ENCODE data around the gene POLE. TPM values are rescaled to one million over a fixed set of nuclear protein-coding genes. Genes with fewer than 3 reads are reported as not detected.

POLE gene
- total and polyA plus RNA-seq, 2 donors (not counting 1 experiment from before 2014, with no cell fraction given), result 6.2 to 9.6 TPM

DNA sequence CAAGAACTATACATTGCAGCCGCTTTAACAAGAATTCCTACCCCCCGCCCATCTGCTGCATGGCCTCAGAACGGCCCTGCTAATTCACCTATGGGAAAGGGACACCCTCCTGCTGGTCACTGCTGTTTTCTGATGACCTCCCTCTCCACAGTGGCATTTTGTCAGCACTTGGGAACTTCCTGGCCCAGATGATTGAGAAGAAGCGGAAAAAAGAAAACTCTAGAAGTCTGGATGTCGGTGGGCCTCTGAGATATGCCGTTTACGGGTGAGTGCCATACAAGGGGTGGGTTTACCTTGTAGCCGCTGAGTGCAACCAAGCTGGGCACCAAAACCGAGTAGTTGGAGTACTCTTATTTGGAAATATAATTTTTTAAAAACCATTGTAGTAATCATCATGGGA lies 3.0 kb upstream of the POLE start:
- H2AFZ ChIP-seq (ENCODE audit: low read length), result no peak overlapping the region
- no peak overlapping the region for H3K4me2 ChIP-seq (ENCODE audit: extremely low read depth, insufficient read depth, low read length)
- TF ChIP-seq, protein P1, sequence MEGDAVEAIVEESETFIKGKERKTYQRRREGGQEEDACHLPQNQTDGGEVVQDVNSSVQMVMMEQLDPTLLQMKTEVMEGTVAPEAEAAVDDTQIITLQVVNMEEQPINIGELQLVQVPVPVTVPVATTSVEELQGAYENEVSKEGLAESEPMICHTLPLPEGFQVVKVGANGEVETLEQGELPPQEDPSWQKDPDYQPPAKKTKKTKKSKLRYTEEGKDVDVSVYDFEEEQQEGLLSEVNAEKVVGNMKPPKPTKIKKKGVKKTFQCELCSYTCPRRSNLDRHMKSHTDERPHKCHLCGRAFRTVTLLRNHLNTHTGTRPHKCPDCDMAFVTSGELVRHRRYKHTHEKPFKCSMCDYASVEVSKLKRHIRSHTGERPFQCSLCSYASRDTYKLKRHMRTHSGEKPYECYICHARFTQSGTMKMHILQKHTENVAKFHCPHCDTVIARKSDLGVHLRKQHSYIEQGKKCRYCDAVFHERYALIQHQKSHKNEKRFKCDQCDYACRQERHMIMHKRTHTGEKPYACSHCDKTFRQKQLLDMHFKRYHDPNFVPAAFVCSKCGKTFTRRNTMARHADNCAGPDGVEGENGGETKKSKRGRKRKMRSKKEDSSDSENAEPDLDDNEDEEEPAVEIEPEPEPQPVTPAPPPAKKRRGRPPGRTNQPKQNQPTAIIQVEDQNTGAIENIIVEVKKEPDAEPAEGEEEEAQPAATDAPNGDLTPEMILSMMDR (conservative IDR thresholded peaks at IDR 0.05 in 1 of 2, IDR thresholded peaks at IDR 0.05 in 1 of 2; ENCODE audit: low read depth in 1 of 2, low read length in 2 of 2), result no peak
- no peak for TF ChIP-seq EZH2 (IDR thresholded peaks at IDR 0.05; ENCODE audit: low read length, missing control alignments)
- peaks cover 11% of the 10 kb centered on the region for H3K79me2 ChIP-seq (ENCODE audit: control insufficient read depth, insufficient read depth, low read length)
- H3K9me3 ChIP-seq (ENCODE audit: control insufficient read depth, insufficient read depth, low read depth, low read length), result no peaks in the 10 kb centered on the region
- DNase-seq (ENCODE audit: low read depth in 2 of 2), result no peak
- H3K27me3 ChIP-seq (ENCODE audit: control insufficient read depth, insufficient read depth, low read length), result no peaks in the 10 kb centered on the region
- no peak overlapping the region for H3K9ac ChIP-seq (ENCODE audit: insufficient read depth, low read length)
- H4K20me1 ChIP-seq (ENCODE audit: control insufficient read depth, extremely low read depth, insufficient read depth, low read length), result no peaks in the 10 kb centered on the region
- no peak overlapping the region for H3K27ac ChIP-seq (ENCODE audit: insufficient read depth, low read length)
- no peak overlapping the region for H3K4me3 ChIP-seq (replicated peaks in 1 of 4; ENCODE audit: control extremely low read depth in 1 of 4, insufficient read depth in 1 of 4, low read depth in 3 of 4, low read length in 4 of 4)
- no peaks in the 10 kb centered on the region for H3K4me1 ChIP-seq (ENCODE audit: control insufficient read depth, extremely low read depth, insufficient read depth, low read length)
- no peaks in the 10 kb centered on the region for H3K36me3 ChIP-seq (ENCODE audit: control insufficient read depth, insufficient read depth, low read length)

DNA sequence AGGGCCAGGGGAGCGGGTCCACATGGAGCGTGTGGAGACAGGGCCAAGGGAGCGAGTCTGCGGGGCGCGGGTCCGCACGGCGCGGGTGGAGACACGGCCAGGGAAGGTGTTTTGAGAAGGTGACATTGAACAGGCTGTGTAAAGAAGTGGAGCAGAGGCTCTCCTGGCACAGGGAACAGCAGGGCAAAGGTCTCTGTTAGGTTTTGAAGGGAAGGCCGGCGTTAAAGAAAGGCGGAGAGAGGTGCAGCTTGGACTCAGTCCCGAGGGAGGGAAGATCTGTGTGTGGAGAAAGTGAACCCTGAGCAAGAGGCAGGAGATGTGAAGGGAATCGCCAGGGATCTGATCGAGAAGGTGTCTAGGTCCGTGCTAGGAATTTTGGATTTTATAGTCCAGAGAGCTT lies 2.1 kb upstream of the POLE start:
- no peak for DNase-seq (ENCODE audit: low read depth in 2 of 2)
- no peak overlapping the region for H3K4me2 ChIP-seq (ENCODE audit: extremely low read depth, insufficient read depth, low read length)

DNA sequence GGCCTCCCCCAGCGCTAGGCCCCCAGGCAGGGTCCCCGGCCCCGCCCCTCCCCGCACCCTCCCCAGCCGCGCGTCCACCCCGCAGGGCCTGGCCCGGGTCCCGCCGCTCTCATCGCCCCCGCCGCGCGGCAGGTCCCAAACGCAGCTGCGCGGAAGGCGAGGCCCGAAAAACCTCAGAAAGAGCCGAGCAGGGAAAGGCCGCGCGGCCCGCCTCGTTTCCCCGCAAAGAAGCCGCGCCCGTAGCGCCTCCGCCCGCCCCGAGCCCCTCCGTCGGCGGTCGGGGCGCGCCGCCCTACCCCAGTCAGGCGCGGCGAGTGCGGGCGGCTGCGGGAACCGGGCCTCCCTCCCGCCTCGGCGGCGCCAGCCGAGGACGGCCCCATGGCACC lies 324 bp downstream of the POLE start:
- H2AFZ ChIP-seq (ENCODE audit: low read length), result no peak overlapping the region
- TF ChIP-seq, protein P1 (conservative IDR thresholded peaks at IDR 0.05 in 1 of 2, IDR thresholded peaks at IDR 0.05 in 1 of 2; ENCODE audit: low read depth in 1 of 2, low read length in 2 of 2), result no peak
- no peak for TF ChIP-seq EZH2 (IDR thresholded peaks at IDR 0.05; ENCODE audit: low read length, missing control alignments)
- H3K9ac ChIP-seq (ENCODE audit: insufficient read depth, low read length), result peak overlapping the region; percentile 75
- peaks cover 24% of the 10 kb centered on the region for H3K79me2 ChIP-seq (ENCODE audit: control insufficient read depth, insufficient read depth, low read length)
- no peaks in the 10 kb centered on the region for H3K4me1 ChIP-seq (ENCODE audit: control insufficient read depth, extremely low read depth, insufficient read depth, low read length)
- H4K20me1 ChIP-seq (ENCODE audit: control insufficient read depth, extremely low read depth, insufficient read depth, low read length), result no peaks in the 10 kb centered on the region
- H3K4me3 ChIP-seq (replicated peaks in 1 of 4; ENCODE audit: control extremely low read depth in 1 of 4, insufficient read depth in 1 of 4, low read depth in 3 of 4, low read length in 4 of 4), result peak overlapping the region; percentile 22 to 71 (median 50)
- H3K27ac ChIP-seq (ENCODE audit: insufficient read depth, low read length), result peak overlapping the region; percentile 61
- no peaks in the 10 kb centered on the region for H3K27me3 ChIP-seq (ENCODE audit: control insufficient read depth, insufficient read depth, low read length)
- H3K36me3 ChIP-seq (ENCODE audit: control insufficient read depth, insufficient read depth, low read length), result no peaks in the 10 kb centered on the region
- no peaks in the 10 kb centered on the region for H3K9me3 ChIP-seq (ENCODE audit: control insufficient read depth, insufficient read depth, low read depth, low read length)
- H3K4me2 ChIP-seq (ENCODE audit: extremely low read depth, insufficient read depth, low read length), result peak overlapping the region; percentile 13
- DNase-seq (ENCODE audit: low read depth in 2 of 2), result peak in 1 of 2 donors; percentile 24

More for the DNA sequence above, 2.1 kb upstream of the POLE start:
- no peak overlapping the region for H2AFZ ChIP-seq (ENCODE audit: low read length)
- no peak overlapping the region for H3K27ac ChIP-seq (ENCODE audit: insufficient read depth, low read length)
- H3K9ac ChIP-seq (ENCODE audit: insufficient read depth, low read length), result no peak overlapping the region
- no peaks in the 10 kb centered on the region for H3K4me1 ChIP-seq (ENCODE audit: control insufficient read depth, extremely low read depth, insufficient read depth, low read length)
- no peak overlapping the region for H3K4me3 ChIP-seq (replicated peaks in 1 of 4; ENCODE audit: control extremely low read depth in 1 of 4, insufficient read depth in 1 of 4, low read depth in 3 of 4, low read length in 4 of 4)
- no peaks in the 10 kb centered on the region for H3K36me3 ChIP-seq (ENCODE audit: control insufficient read depth, insufficient read depth, low read length)
- TF ChIP-seq, protein P1 (conservative IDR thresholded peaks at IDR 0.05 in 1 of 2, IDR thresholded peaks at IDR 0.05 in 1 of 2; ENCODE audit: low read depth in 1 of 2, low read length in 2 of 2), result no peak
- TF ChIP-seq EZH2 (IDR thresholded peaks at IDR 0.05; ENCODE audit: low read length, missing control alignments), result no peak
- H3K79me2 ChIP-seq (ENCODE audit: control insufficient read depth, insufficient read depth, low read length), result peaks cover 13% of the 10 kb centered on the region
- no peaks in the 10 kb centered on the region for H4K20me1 ChIP-seq (ENCODE audit: control insufficient read depth, extremely low read depth, insufficient read depth, low read length)
- H3K9me3 ChIP-seq (ENCODE audit: control insufficient read depth, insufficient read depth, low read depth, low read length), result no peaks in the 10 kb centered on the region
- no peaks in the 10 kb centered on the region for H3K27me3 ChIP-seq (ENCODE audit: control insufficient read depth, insufficient read depth, low read length)

Data from fibroblast of lung (primary cell).